ENCODE measurements around the gene TREML4. TPM values are rescaled to one million over a fixed set of nuclear protein-coding genes. Genes with fewer than 3 reads are reported as not detected.

The TREML4 gene
- total and polyA plus RNA-seq, 9 of the 15 experiments (the other 6 are each of a cell fraction or from before 2014, with no cell fraction given), result not detected

- TF ChIP-seq ZNF75A (CRISPR knock-in tag; IDR thresholded peaks at IDR 0.05) (no peak), PHF8 (IDR thresholded peaks at IDR 0.05; ENCODE audit: borderline replicate concordance, low read length) (no peak), CHD2 (IDR thresholded peaks at IDR 0.05; ENCODE audit: low read depth, low read length) (no peak), ZNF696 (CRISPR knock-in tag; conservative IDR thresholded peaks at IDR 0.05) (no peak), RNF2 (IDR thresholded peaks at IDR 0.05) (no peak), LEF1 (IDR thresholded peaks at IDR 0.05) (no peak), U2AF2 (optimal IDR thresholded peaks at IDR 0.05; ENCODE audit: low read depth, low read length) (no peak), ZNF263 (CRISPR knock-in tag; IDR thresholded peaks at IDR 0.05; ENCODE audit: borderline replicate concordance) (no peak)
These were observed 27.0 kb downstream of the TREML4 start (continued) for GRCh38 chr6:41255110-41255509.

GRCh38 chr6:41255638-41256246 lies 27.6 kb downstream of the TREML4 start:
- CTCF ChIA-PET (ENCODE audit: low intra/inter-chr PET ratio), result no interaction called here
- FAIRE-seq, result no peak
- WGBS (ENCODE audit: insufficient coverage, low coverage, missing lambda C conversion rate), result 1% methylated on average over 5 of the region's 5 CpGs
- no peak for TF ChIP-seq PTBP1 (IDR thresholded peaks at IDR 0.05; ENCODE audit: low read depth, low read length)
- TF ChIP-seq ZNF511 (CRISPR knock-in tag; IDR thresholded peaks at IDR 0.05), result no peak
- no peak for TF ChIP-seq ZNF184 (CRISPR knock-in tag; IDR thresholded peaks at IDR 0.05)
- no peak for TF ChIP-seq COPS2 (conservative IDR thresholded peaks at IDR 0.05)
- TF ChIP-seq CHAMP1 (IDR thresholded peaks at IDR 0.05), result no peak
- TF ChIP-seq NFATC3 (IDR thresholded peaks at IDR 0.05), result no peak
- no peak for TF ChIP-seq ZFPM2 (CRISPR knock-in tag; IDR thresholded peaks at IDR 0.05)
- TF ChIP-seq ARID3A (IDR thresholded peaks at IDR 0.05; ENCODE audit: borderline replicate concordance, low read depth, low read length), result no peak
- TF ChIP-seq STAT5B (CRISPR knock-in tag; IDR thresholded peaks at IDR 0.05), result no peak
- no peak for TF ChIP-seq CCAR2 (IDR thresholded peaks at IDR 0.05; ENCODE audit: low read depth, low read length)

More at GRCh38 chr6:41255638-41256246, 27.6 kb downstream of the TREML4 start:
- H3K9ac ChIP-seq (ENCODE audit: insufficient read depth in 1 of 2, low read depth in 2 of 2, low read length in 2 of 2), result no peak overlapping the region
- H3K36me3 ChIP-seq (ENCODE audit: control insufficient read depth, insufficient read depth, low read length), result no peaks in the 10 kb centered on the region
- no peaks in the 10 kb centered on the region for H3K9me1 ChIP-seq (ENCODE audit: control insufficient read depth, insufficient read depth, low read length)
- no TSS peak for BruUV-seq (replicated peaks)
- ATAC-seq (no peak), DNase-seq (ENCODE audit: extremely low read depth in 1 of 4, low spot score in 3 of 4) (no peak)
- no peak overlapping the region for H3K4me2 ChIP-seq (ENCODE audit: insufficient read depth, low read length)
- no peaks in the 10 kb centered on the region for H3K79me2 ChIP-seq (ENCODE audit: control insufficient read depth, insufficient read depth, low read length)
- POLR2A ChIA-PET, result interaction anchor here (1.8 kb wide), 1 partner anchor 12 kb away, joined by 4 read pairs; no protein-coding TSS in a partner anchor
- no peak overlapping the region for H2AFZ ChIP-seq (ENCODE audit: low read depth, low read length)
- in situ Hi-C loops (cut with MboI) (no loop called here), intact Hi-C loops (cut with micrococcal nuclease) (no loop called here)
- no peaks in the 10 kb centered on the region for H3K9me3 ChIP-seq (replicated peaks; ENCODE audit: control insufficient read depth, insufficient read depth, low read depth, low read length)
- no peaks in the 10 kb centered on the region for H4K20me1 ChIP-seq (replicated peaks; ENCODE audit: control insufficient read depth, insufficient read depth, low read length)
- H3K27ac ChIP-seq (ENCODE audit: extremely low read depth, low read depth, low read length), result no peak overlapping the region
- no peak overlapping the region for H3K4me3 ChIP-seq
- peaks cover 3 to 7% of the 10 kb centered on the region in 2 experiments; a peak in 1 of 5 replicates for H3K27me3 ChIP-seq (ENCODE audit: control insufficient read depth in 2 of 2, insufficient read depth in 2 of 2, low read length in 2 of 2)
- no peaks in the 10 kb centered on the region for H3K4me1 ChIP-seq (replicated peaks in 1 of 2; ENCODE audit: control insufficient read depth in 2 of 2, insufficient read depth in 2 of 2, low read length in 2 of 2)
